ENCODE measurements around the gene SMAD2.

DNA sequence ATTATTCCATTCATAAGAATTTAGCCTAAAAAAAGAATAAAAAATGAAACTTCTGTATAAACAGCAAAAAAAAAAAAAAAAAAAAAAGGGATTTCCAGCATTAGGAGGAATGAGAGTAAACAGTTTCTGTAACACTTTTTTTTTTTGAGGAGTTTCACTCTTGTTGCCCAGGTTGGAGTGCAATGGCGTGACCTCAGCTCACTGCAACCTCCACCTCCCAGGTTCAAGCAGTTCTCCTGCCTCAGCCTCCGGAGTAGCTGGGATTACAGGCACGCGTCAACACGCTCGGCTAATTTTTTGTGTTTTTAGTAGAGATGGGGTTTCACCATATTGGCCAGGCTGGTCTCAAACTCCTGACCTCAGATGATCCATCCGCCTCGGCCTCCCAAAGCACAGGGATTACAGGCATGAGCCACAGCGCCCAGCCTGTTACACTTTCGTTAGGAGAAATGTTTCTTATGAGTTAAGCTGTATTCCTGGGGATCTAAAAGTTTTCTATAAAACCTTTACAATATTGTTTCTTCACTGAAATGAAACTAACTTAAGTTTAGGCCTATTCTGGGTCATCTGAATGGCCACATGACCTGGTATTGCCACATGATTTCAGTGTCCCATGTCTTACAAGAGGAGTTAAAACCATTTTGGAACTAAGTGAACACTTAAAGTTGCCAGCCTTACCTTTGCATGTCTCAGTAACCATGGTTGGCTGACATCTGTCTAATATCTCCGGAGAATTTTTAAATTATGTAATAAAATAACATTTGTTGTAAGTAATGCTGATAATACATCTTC lies 17.5 kb downstream of the SMAD2 start:
- TF ChIP-seq TARDBP (IDR thresholded peaks at IDR 0.05): no peak
- no peak for TF ChIP-seq CTBP1 (IDR thresholded peaks at IDR 0.05; ENCODE audit: borderline replicate concordance)
- TF ChIP-seq FOXM1 (IDR thresholded peaks at IDR 0.05; ENCODE audit: borderline replicate concordance): no peak
- TF ChIP-seq FOXK2 (IDR thresholded peaks at IDR 0.05): no peak
- no peak for TF ChIP-seq FOXA1 (IDR thresholded peaks at IDR 0.05)
- no peak for TF ChIP-seq HDGF (IDR thresholded peaks at IDR 0.05; ENCODE audit: borderline replicate concordance)
- TF ChIP-seq ARNT (IDR thresholded peaks at IDR 0.05): no peak

Measured in HEK293T (cell line).